ENCODE measurements around the gene IGSF21. TPM values are rescaled to one million over a fixed set of nuclear protein-coding genes. Genes with fewer than 3 reads are reported as not detected.

Gene IGSF21
- total and polyA plus RNA-seq, 2 donors (not counting 1 experiment from before 2014, with no cell fraction given): not detected

DNA sequence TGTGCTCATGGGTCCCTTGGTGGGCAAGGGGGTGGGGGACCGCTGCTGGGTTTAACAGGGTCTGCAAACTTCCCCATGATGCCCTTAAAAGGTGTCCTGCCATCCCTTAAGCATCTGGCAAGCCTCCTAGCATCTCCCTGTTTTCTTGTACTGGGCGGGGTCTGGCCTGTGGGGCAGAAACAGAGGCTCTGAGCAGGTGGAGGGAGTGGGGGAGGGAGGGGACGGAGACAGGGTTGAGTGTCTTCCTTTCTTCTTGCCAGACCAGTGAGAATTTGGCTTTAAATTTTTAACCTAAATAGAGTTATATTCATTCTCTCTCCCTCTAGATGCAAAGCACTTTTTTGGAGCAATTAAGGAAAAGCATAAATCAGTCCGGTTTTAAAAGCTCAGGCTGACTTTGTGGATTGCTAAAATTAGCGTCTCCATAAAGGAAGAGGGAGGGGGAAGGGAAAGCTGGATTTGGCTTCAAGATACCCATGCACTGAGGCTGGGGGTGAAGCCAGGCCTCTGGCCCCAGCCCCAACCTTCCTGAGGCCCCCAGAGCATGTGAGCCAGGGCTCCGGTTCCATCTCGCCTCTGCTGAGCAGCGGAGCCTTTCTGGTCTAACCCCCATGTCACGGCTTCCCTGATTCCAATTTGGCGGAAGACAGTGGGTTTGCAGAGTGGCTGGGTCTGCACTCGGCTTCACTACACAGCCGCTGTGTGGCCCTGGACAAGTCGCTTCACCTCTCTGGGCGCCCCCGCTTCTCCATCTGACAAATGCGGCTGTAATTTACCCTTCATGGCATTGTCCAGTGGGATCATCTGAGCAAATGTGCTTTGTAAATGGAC, 25.3 kb downstream of the IGSF21 start:
- H3K9me3 ChIP-seq (ENCODE audit: control extremely low read depth in 1 of 3, control insufficient read depth in 2 of 3, insufficient read depth in 1 of 3, low read length in 2 of 3): peaks cover 0 to 4% (median 0%) of the 10 kb centered on the region in 3 donors
- no peak overlapping the region for H3K4me3 ChIP-seq (ENCODE audit: control extremely low read depth in 1 of 5, extremely low read depth in 1 of 5, insufficient read depth in 1 of 5, low read depth in 2 of 5, low read length in 4 of 5)
- H3K79me2 ChIP-seq (ENCODE audit: control insufficient read depth, insufficient read depth, low read length): no peaks in the 10 kb centered on the region
- H3K27me3 ChIP-seq (replicated peaks in 1 of 4; ENCODE audit: control extremely low read depth in 1 of 4, control insufficient read depth in 3 of 4, insufficient read depth in 4 of 4, low read length in 3 of 4): peaks cover 0 to 8% (median 2%) of the 10 kb centered on the region in 4 experiments
- WGBS (ENCODE audit: insufficient coverage): 69% methylated on average over 12 of the region's 16 CpGs
- no peak overlapping the region for H3K4me2 ChIP-seq (replicated peaks; ENCODE audit: low read depth, low read length, poor library complexity, severe bottlenecking)
- ChIA-PET POLR2A (no interaction called here), CTCF (no interaction called here)
- H3K36me3 ChIP-seq (replicated peaks in 1 of 2; ENCODE audit: control extremely low read depth in 1 of 2, control insufficient read depth in 1 of 2, extremely low read depth in 1 of 2, insufficient read depth in 2 of 2, low read length in 1 of 2): no peaks in the 10 kb centered on the region
- no peaks in the 10 kb centered on the region for H3K4me1 ChIP-seq (ENCODE audit: control insufficient read depth in 2 of 2, insufficient read depth in 2 of 2, low read length in 2 of 2)
- intact Hi-C loops (cut with micrococcal nuclease): no loop called here
- H3K9ac ChIP-seq (ENCODE audit: low read length): no peak overlapping the region
- no peak overlapping the region for H2AFZ ChIP-seq (ENCODE audit: insufficient read depth, low read depth, low read length, poor library complexity, severe bottlenecking)
- Mint-ChIP-seq H3K9me3 (ENCODE audit: insufficient read depth) (no peaks in the 10 kb centered on the region), H3K4me3 (no peak overlapping the region), H3K4me1 (no peaks in the 10 kb centered on the region), H3K27ac (no peak overlapping the region), H3K27me3 (peaks cover 16% of the 10 kb centered on the region)
- ATAC-seq (ENCODE audit: low read depth) (no peak), DNase-seq (no peak)
- H4K20me1 ChIP-seq (ENCODE audit: control insufficient read depth, insufficient read depth, low read length, poor library complexity, severe bottlenecking): no peaks in the 10 kb centered on the region
- TF ChIP-seq EZH2 (IDR thresholded peaks at IDR 0.05; ENCODE audit: borderline replicate concordance, insufficient read depth, low read depth, low read length, poor library complexity, severe bottlenecking): no peak
- no peak for TF ChIP-seq CTCF (IDR thresholded peaks at IDR 0.05)
- H3K27ac ChIP-seq (ENCODE audit: low read length in 2 of 2): no peak overlapping the region

DNA sequence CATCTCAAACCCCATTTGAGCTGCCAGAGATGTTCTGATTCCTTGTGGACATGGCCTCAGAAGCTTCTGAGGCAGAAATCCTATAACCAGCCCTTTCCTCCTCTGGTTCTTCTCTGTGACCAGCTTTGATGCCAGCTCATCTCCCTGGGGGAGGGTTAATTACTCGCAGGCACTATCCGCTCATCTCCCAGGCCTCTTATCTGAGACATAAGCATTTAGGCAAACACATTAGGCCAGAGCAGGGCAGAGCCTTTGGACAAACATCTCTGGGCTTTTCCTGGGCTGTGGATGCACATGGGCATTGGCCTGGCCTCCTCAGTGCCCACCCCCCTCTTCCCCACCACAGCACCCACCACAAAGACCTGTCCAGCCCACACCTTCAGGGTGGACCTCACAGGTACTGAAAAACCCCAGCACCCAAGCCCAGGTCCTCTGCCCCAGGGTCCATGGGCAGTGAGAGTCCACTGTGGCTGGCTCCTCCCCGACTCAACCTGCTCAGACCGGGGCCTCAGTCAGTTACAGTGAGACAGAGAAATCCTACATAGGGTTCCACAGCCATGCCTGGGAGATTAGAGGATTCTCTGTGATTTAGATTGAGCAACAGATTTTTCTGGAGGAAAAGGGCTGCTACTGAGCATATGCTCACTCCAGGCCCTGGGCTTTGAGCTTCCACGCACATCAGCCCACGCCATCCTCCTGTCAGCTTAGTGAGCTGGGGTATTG, 26.9 kb downstream of the IGSF21 start:
- Histone ChIP-seq H3K79me2 (ENCODE audit: control insufficient read depth, insufficient read depth, low read length) (no peaks in the 10 kb centered on the region), H3K36me3 (replicated peaks in 1 of 2; ENCODE audit: control extremely low read depth in 1 of 2, control insufficient read depth in 1 of 2, extremely low read depth in 1 of 2, insufficient read depth in 2 of 2, low read length in 1 of 2) (no peaks in the 10 kb centered on the region), H4K20me1 (ENCODE audit: control insufficient read depth, insufficient read depth, low read length, poor library complexity, severe bottlenecking) (no peaks in the 10 kb centered on the region), H3K27ac (ENCODE audit: low read length in 2 of 2) (no peak overlapping the region), H3K4me2 (replicated peaks; ENCODE audit: low read depth, low read length, poor library complexity, severe bottlenecking) (no peak overlapping the region), H2AFZ (ENCODE audit: insufficient read depth, low read depth, low read length, poor library complexity, severe bottlenecking) (no peak overlapping the region), H3K4me1 (ENCODE audit: control insufficient read depth in 2 of 2, insufficient read depth in 2 of 2, low read length in 2 of 2) (no peaks in the 10 kb centered on the region), H3K4me3 (ENCODE audit: control extremely low read depth in 1 of 5, extremely low read depth in 1 of 5, insufficient read depth in 1 of 5, low read depth in 2 of 5, low read length in 4 of 5) (no peak overlapping the region), H3K9me3 (ENCODE audit: control extremely low read depth in 1 of 3, control insufficient read depth in 2 of 3, insufficient read depth in 1 of 3, low read length in 2 of 3) (peaks cover 0 to 9% (median 0%) of the 10 kb centered on the region in 3 donors), H3K9ac (ENCODE audit: low read length) (no peak overlapping the region), H3K27me3 (replicated peaks in 1 of 4; ENCODE audit: control extremely low read depth in 1 of 4, control insufficient read depth in 3 of 4, insufficient read depth in 4 of 4, low read length in 3 of 4) (peaks cover 0 to 8% (median 2%) of the 10 kb centered on the region in 4 experiments)
- H3K27ac Mint-ChIP-seq: no peak overlapping the region
- intact Hi-C loops (cut with micrococcal nuclease): no loop called here
- DNase-seq (no peak), ATAC-seq (ENCODE audit: low read depth) (no peak)
- H3K9me3 Mint-ChIP-seq (ENCODE audit: insufficient read depth): no peaks in the 10 kb centered on the region
- H3K4me3 Mint-ChIP-seq: no peak overlapping the region
- ChIA-PET CTCF (no interaction called here), POLR2A (no interaction called here)
- H3K4me1 Mint-ChIP-seq: no peaks in the 10 kb centered on the region
- WGBS (ENCODE audit: insufficient coverage): 64% methylated on average over 4 of the region's 6 CpGs
- peaks cover 13% of the 10 kb centered on the region for H3K27me3 Mint-ChIP-seq
- TF ChIP-seq EZH2 (IDR thresholded peaks at IDR 0.05; ENCODE audit: borderline replicate concordance, insufficient read depth, low read depth, low read length, poor library complexity, severe bottlenecking) (no peak), CTCF (IDR thresholded peaks at IDR 0.05) (no peak)
